GM23248 (cell line): Measurements from ENCODE around the gene UNC13A. TPM values are rescaled to one million over a fixed set of nuclear protein-coding genes. Genes with fewer than 3 reads are reported as not detected.
"Not testable (repeated sequence)": the region's sequence is repeated elsewhere in the genome, so short reads cannot be mapped to it uniquely, and the experiment has no call there.

Source experiments
- DNase-seq: peaks from one replicate; pipeline ENCODE4 v3.0.0-alpha.2; 2015
- H2AFZ ChIP-seq: fragments of 200-600 bp; sonication (generic); 2 replicates; pipeline ENCODE4 v1.6.1; 2016; ENCODE audit warnings: antibody characterized with exemption
- H3F3A ChIP-seq: fragments of 200-600 bp; sonication (generic); 2 replicates; pipeline ENCODE4 v1.6.1; 2016; ENCODE audit warnings: mild to moderate bottlenecking, antibody characterized with exemption, mixed run types; ENCODE audit not compliant: insufficient read depth
- H3K27ac ChIP-seq: fragments of 200-600 bp; sonication (generic); 2 replicates; pipeline ENCODE4 v1.5.1; 2016; ENCODE audit warnings: mild to moderate bottlenecking
- H3K27me3 ChIP-seq: fragments of 200-600 bp; sonication (generic); replicated peaks from 2 replicates; pipeline ENCODE4 v1.6.1; 2016; ENCODE audit warnings: mild to moderate bottlenecking; ENCODE audit not compliant: insufficient read depth
- H3K36me3 ChIP-seq: fragments of 200-600 bp; sonication (generic); 2 replicates; pipeline ENCODE4 v1.6.1; 2016; ENCODE audit warnings: low read depth, mild to moderate bottlenecking
- H3K4me1 ChIP-seq: fragments of 200-600 bp; sonication (generic); 2 replicates; pipeline ENCODE4 v1.6.1; 2016; ENCODE audit warnings: mild to moderate bottlenecking; ENCODE audit not compliant: insufficient read depth
- H3K4me2 ChIP-seq: fragments of 200-600 bp; sonication (generic); one replicate; pipeline ENCODE4 v1.6.1; 2016; ENCODE audit warnings: mild to moderate bottlenecking; ENCODE audit not compliant: unreplicated experiment
- H3K4me3 ChIP-seq: fragments of 200-600 bp; sonication (generic); 2 replicates; pipeline ENCODE4 v1.5.1; 2016; ENCODE audit warnings: mild to moderate bottlenecking
- H3K79me2 ChIP-seq: fragments of 200-600 bp; sonication (generic); 2 replicates; pipeline ENCODE4 v1.6.1; 2016; ENCODE audit warnings: mild to moderate bottlenecking; ENCODE audit not compliant: insufficient read depth
- H3K9ac ChIP-seq: fragments of 200-600 bp; sonication (generic); 2 replicates; pipeline ENCODE4 v1.6.1; 2016; ENCODE audit warnings: mild to moderate bottlenecking
- H3K9me2 ChIP-seq: fragments of 200-600 bp; sonication (generic); 2 replicates; pipeline ENCODE4 v1.6.1; 2016; ENCODE audit warnings: mixed run types, mild to moderate bottlenecking, moderate library complexity; ENCODE audit not compliant: insufficient read depth
- H3K9me3 ChIP-seq: fragments of 200-600 bp; sonication (generic); one replicate; pipeline ENCODE4 v1.6.1; 2017; ENCODE audit warnings: low read depth
- H4K20me1 ChIP-seq: fragments of 200-600 bp; sonication (generic); 2 replicates; pipeline ENCODE4 v1.6.0; 2016; ENCODE audit not compliant: insufficient read depth
- EZH2 ChIP-seq: fragments of 200-600 bp; sonication (generic); IDR thresholded peaks from 2 replicates; pipeline ENCODE4 v1.6.1; 2018; ENCODE audit warnings: antibody characterized with exemption, mild to moderate bottlenecking; ENCODE audit not compliant: insufficient read depth, poor library complexity, severe bottlenecking
- EZH2phosphoT487 ChIP-seq: fragments of 200-600 bp; sonication (generic); IDR thresholded peaks from 2 replicates; pipeline ENCODE4 v1.6.1; 2018; ENCODE audit warnings: antibody characterized with exemption, moderate library complexity, mild to moderate bottlenecking, low read depth; ENCODE audit not compliant: insufficient read depth
- WGBS, 2 experiments: methylation state at CpG; one replicate each; pipeline ENCODE4 v1.1.6; 2015 to 2017; ENCODE audit warnings: low lambda C conversion rate in 2 of 2, low coverage in 1 of 2; ENCODE audit errors: missing lambda C conversion rate in 2 of 2; 5-methylcytosine and 5-hydroxymethylcytosine counted together
- in situ Hi-C: fragments of 300-500 bp; cut with MboI; formaldehyde crosslinking; loops from 2 replicates; pipeline ENCODE4 v1.15.0; 2020
- polyA plus RNA-seq: library from polyadenylated mRNA; unstranded; fragments of >200 nt; fragmentation: Nextera tagmentation; extraction: Ambion mirVana; gene quantifications from 2 replicates; pipeline ENCODE4 v1.2.1, GENCODE V29; 2016
- total RNA-seq: library from RNA; depleted of rRNA; stranded (reverse); fragments of >200 nt; shearing (Covaris generic); gene quantifications from 2 replicates; pipeline ENCODE4 v1.2.3, GENCODE V29; 2014

UNC13A gene
- total and polyA plus RNA-seq, 2 experiments from 2014 or later: 0.03 to 0.11 TPM

GRCh38 chr19:17590866-17591265 is 97.3 kb downstream of the UNC13A start:
- no peak for TF ChIP-seq EZH2phosphoT487
- no peak for TF ChIP-seq EZH2
- Histone ChIP-seq H2AFZ (no peak overlapping the region), H3K4me2 (no peak overlapping the region), H3K27me3 (no peaks in the 10 kb centered on the region), H3K4me1 (no peaks in the 10 kb centered on the region), H3K9me3 (no peaks in the 10 kb centered on the region), H3K36me3 (no peaks in the 10 kb centered on the region), H3F3A (no peaks in the 10 kb centered on the region), H3K4me3 (no peak overlapping the region), H3K27ac (no peak overlapping the region), H3K79me2 (no peaks in the 10 kb centered on the region), H3K9ac (no peak overlapping the region), H3K9me2 (no peaks in the 10 kb centered on the region), H4K20me1 (no peaks in the 10 kb centered on the region)
- in situ Hi-C loops: no loop called here
- DNase-seq: peak; percentile 11
- 83 to 90% methylated on average over 1 of the region's 1 CpG for WGBS, 2 experiments

GRCh38 chr19:17585395-17585794 is 102.8 kb downstream of the UNC13A start:
- in situ Hi-C loops, H3K27ac ChIP-seq: not testable (repeated sequence)

DNA sequence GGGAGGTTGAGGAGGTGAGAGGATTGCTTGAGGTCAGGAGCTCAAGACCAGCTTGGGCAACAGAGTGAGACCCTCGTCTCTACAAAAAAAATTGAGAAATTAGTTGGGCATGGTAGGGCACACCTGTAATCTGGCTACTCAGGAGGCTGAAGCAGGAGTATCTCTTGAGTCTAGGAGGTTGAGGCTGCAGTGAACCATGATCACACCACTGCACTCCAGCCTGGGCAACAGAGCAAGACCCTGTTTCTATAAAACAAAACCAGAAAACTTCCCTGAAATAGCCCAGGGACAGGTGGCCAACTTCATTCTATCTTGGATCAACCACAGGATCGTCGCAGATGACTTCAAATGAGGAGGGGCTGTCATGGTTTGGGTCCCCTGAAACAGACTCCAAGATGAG is 104.0 kb downstream of the UNC13A start:
- no peak for DNase-seq
- no peaks in the 10 kb centered on the region for H3K9me3 ChIP-seq
- H3K9ac ChIP-seq: no peak overlapping the region
- H4K20me1 ChIP-seq: no peaks in the 10 kb centered on the region
- TF ChIP-seq EZH2 (no peak), EZH2phosphoT487 (no peak)
- H3K79me2 ChIP-seq: no peaks in the 10 kb centered on the region
- in situ Hi-C loops: no loop called here
- H3K4me3 ChIP-seq: no peak overlapping the region
- H2AFZ ChIP-seq: no peak overlapping the region
- H3K27ac ChIP-seq: no peak overlapping the region
- H3K9me2 ChIP-seq: no peaks in the 10 kb centered on the region
- H3F3A ChIP-seq: no peaks in the 10 kb centered on the region
- H3K4me2 ChIP-seq: no peak overlapping the region
- WGBS, 2 experiments: 60 to 65% methylated on average over 3 of the region's 3 CpGs
- H3K36me3 ChIP-seq: peaks cover 3% of the 10 kb centered on the region; the same call in 1 of the 2 replicates
- H3K27me3 ChIP-seq: no peaks in the 10 kb centered on the region
- H3K4me1 ChIP-seq: no peaks in the 10 kb centered on the region

More at GRCh38 chr19:17585395-17585794, 102.8 kb downstream of the UNC13A start:
- not testable (repeated sequence) for H3K4me3 ChIP-seq, H3K36me3 ChIP-seq, H2AFZ ChIP-seq, H3K9me2 ChIP-seq, H3F3A ChIP-seq, H4K20me1 ChIP-seq, H3K4me1 ChIP-seq, DNase-seq, H3K27me3 ChIP-seq, H3K9me3 ChIP-seq, H3K4me2 ChIP-seq, H3K9ac ChIP-seq, H3K79me2 ChIP-seq
- WGBS, 2 experiments: 30 to 37% methylated on average over 7 of the region's 7 CpGs

- no peak overlapping the region for H3K4me2 ChIP-seq
- no peaks in the 10 kb centered on the region for H3K27me3 ChIP-seq
- H3K9me2 ChIP-seq: no peaks in the 10 kb centered on the region
- H3K9me3 ChIP-seq: no peaks in the 10 kb centered on the region
- no peak overlapping the region for H3K27ac ChIP-seq
- no peaks in the 10 kb centered on the region for H3K4me1 ChIP-seq
- no peak overlapping the region for H3K9ac ChIP-seq
- in situ Hi-C loops: no loop called here
- no peak for DNase-seq
- peaks cover 3% of the 10 kb centered on the region; the same call in 1 of the 2 replicates for H3K36me3 ChIP-seq
- no peaks in the 10 kb centered on the region for H4K20me1 ChIP-seq
- no peaks in the 10 kb centered on the region for H3F3A ChIP-seq
- H2AFZ ChIP-seq: no peak overlapping the region
- H3K4me3 ChIP-seq: no peak overlapping the region
- 67 to 78% methylated on average over 7 to 8 of the region's 8 CpGs for WGBS, 2 experiments
- no peak for TF ChIP-seq EZH2phosphoT487
- no peak for TF ChIP-seq EZH2
- no peaks in the 10 kb centered on the region for H3K79me2 ChIP-seq
These were observed 105.5 kb downstream of the UNC13A start for GRCh38 chr19:17582613-17583012.
